Vagina (tissue), 2 donors: ENCODE measurements around the gene C16orf95.

Experiments used
- POLR2A ChIP-seq, 2 donors: fragments of 450-650 bp; IDR thresholded peaks; one replicate each; pipeline ENCODE4 v1.6.1; 2017; ENCODE audit warnings: antibody characterized with exemption in 2 of 2, mild to moderate bottlenecking in 2 of 2, moderate library complexity in 2 of 2
- POLR2AphosphoS5 ChIP-seq, 2 donors: sonication (generic); formaldehyde crosslinking; IDR thresholded peaks; one replicate each; pipeline ENCODE4 v1.9.0; 2017; ENCODE audit warnings: antibody characterized with exemption in 2 of 2, mild to moderate bottlenecking in 2 of 2, low read depth in 1 of 2; ENCODE audit not compliant: insufficient read depth in 1 of 2
- TF ChIP-seq, protein P1 (sequence below), 3 experiments: fragments of 450-650 bp in 2 of 3; fragments of 200-600 bp in 1 of 3; sonication (generic) in 1 of 3; IDR thresholded peaks; one replicate each; pipeline ENCODE4 v1.5.1; 2017 to 2019; ENCODE audit warnings: antibody characterized with exemption in 3 of 3, mild to moderate bottlenecking in 2 of 3, moderate library complexity in 2 of 3

DNA sequence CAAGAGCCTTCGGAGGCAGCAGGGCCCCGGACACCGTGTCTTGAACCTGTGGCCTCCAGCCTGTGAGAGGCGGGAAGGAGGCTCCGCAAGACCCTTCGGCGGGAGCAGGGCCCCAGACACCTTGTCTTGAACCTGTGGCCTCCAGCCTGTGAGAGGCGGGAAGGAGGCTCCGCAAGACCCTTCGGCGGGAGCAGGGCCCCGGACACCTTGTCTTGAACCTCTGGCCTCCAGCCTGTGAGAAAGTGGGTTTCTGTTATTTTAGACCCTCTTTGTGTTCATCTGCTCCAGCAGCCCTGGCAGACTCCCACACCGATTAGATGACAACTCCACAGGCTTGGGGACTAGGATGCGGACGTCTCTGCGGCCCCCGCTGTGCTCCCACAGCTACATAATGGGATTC lies 36.4 kb upstream of the C16orf95 start:
- TF ChIP-seq, protein P1, sequence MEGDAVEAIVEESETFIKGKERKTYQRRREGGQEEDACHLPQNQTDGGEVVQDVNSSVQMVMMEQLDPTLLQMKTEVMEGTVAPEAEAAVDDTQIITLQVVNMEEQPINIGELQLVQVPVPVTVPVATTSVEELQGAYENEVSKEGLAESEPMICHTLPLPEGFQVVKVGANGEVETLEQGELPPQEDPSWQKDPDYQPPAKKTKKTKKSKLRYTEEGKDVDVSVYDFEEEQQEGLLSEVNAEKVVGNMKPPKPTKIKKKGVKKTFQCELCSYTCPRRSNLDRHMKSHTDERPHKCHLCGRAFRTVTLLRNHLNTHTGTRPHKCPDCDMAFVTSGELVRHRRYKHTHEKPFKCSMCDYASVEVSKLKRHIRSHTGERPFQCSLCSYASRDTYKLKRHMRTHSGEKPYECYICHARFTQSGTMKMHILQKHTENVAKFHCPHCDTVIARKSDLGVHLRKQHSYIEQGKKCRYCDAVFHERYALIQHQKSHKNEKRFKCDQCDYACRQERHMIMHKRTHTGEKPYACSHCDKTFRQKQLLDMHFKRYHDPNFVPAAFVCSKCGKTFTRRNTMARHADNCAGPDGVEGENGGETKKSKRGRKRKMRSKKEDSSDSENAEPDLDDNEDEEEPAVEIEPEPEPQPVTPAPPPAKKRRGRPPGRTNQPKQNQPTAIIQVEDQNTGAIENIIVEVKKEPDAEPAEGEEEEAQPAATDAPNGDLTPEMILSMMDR (IDR thresholded peaks at IDR 0.05) = no peak
- no peak for TF ChIP-seq POLR2A (IDR thresholded peaks at IDR 0.05)
- no peak for TF ChIP-seq POLR2AphosphoS5 (IDR thresholded peaks at IDR 0.05; ENCODE audit: insufficient read depth in 1 of 2, low read depth in 1 of 2)
